GM18526 (cell line): Measurements from ENCODE around the gene ETV6.

Source experiments
- POLR2A ChIP-seq: IDR thresholded peaks from 3 replicates; pipeline ENCODE4 v1.6.1; 2011; ENCODE audit not compliant: insufficient read length; ENCODE audit errors: extremely low read depth

Gene ETV6

GRCh38 chr12:11728154-11728755, 78.8 kb downstream of the ETV6 start:
- TF ChIP-seq POLR2A = no peak

- TF ChIP-seq POLR2A = no peak
Measured at GRCh38 chr12:11729008-11729407, 79.5 kb downstream of the ETV6 start.

- no peak for TF ChIP-seq POLR2A
Measured at GRCh38 chr12:11729439-11730150, 80.1 kb downstream of the ETV6 start.

GRCh38 chr12:11730299-11731041, 81.0 kb downstream of the ETV6 start:
- TF ChIP-seq POLR2A = no peak

GRCh38 chr12:11731042-11731357, 81.5 kb downstream of the ETV6 start:
- TF ChIP-seq POLR2A = no peak

- TF ChIP-seq POLR2A = no peak
Measured at GRCh38 chr12:11731455-11731854, 82.0 kb downstream of the ETV6 start.

- no peak for TF ChIP-seq POLR2A
Measured at GRCh38 chr12:11732023-11732422, 82.5 kb downstream of the ETV6 start.

GRCh38 chr12:11732715-11733114, 83.2 kb downstream of the ETV6 start:
- no peak for TF ChIP-seq POLR2A

- TF ChIP-seq POLR2A = no peak
Measured at GRCh38 chr12:11734580-11735180, 85.2 kb downstream of the ETV6 start.

- TF ChIP-seq POLR2A = no peak
Measured at GRCh38 chr12:11738450-11738849, 89.0 kb downstream of the ETV6 start.

- TF ChIP-seq POLR2A = no peak
Measured at GRCh38 chr12:11739980-11740577, 90.6 kb downstream of the ETV6 start.

GRCh38 chr12:11741434-11742092, 92.1 kb downstream of the ETV6 start:
- TF ChIP-seq POLR2A = no peak

- no peak for TF ChIP-seq POLR2A
Measured at GRCh38 chr12:11743423-11744409, 94.2 kb downstream of the ETV6 start.

- no peak for TF ChIP-seq POLR2A
Measured at GRCh38 chr12:11744410-11744801, 94.9 kb downstream of the ETV6 start.
